PC-9 (cell line): Measurements from ENCODE around the gene FHL3. TPM values are rescaled to one million over a fixed set of nuclear protein-coding genes. Genes with fewer than 3 reads are reported as not detected.

Experiments used
- BruUV-seq: library from RNA; stranded (reverse); fragments of 400-500 nt; replicated peaks from 2 replicates; lab custom pipeline; 2021; lab: Mats Ljungman, UMichigan
- CTCF ChIA-PET: fragments of 300-600 bp; sonication (Branson Sonifier 250); formaldehyde crosslinking; loops from one replicate; lab custom pipeline; 2022; ENCODE audit warnings: antibody characterized with exemption; lab: Charles Lee
- POLR2A ChIA-PET: fragments of 300-600 bp; sonication (Branson Sonifier 250); formaldehyde crosslinking; loops from one replicate; lab custom pipeline; 2022; ENCODE audit warnings: antibody characterized with exemption; ENCODE audit not compliant: unreplicated experiment; lab: Charles Lee
- DNase-seq, 2 experiments: peaks; one replicate each; pipeline versions ENCODE4 v3.0.0 to v3.0.0-alpha.2; 2015 to 2022; ENCODE audit warnings: mixed read lengths in 1 of 2
- H2AFZ ChIP-seq: fragments of 200-600 bp; sonication (generic); 2 replicates; pipeline ENCODE4 v1.8.1; 2017; ENCODE audit warnings: antibody characterized with exemption
- H3F3A ChIP-seq: fragments of 200-600 bp; sonication (generic); 2 replicates; pipeline ENCODE4 v1.8.1; 2017; ENCODE audit warnings: antibody characterized with exemption, mild to moderate bottlenecking, low read depth; ENCODE audit not compliant: insufficient read depth
- H3K27ac ChIP-seq: fragments of 200-600 bp; sonication (generic); 2 replicates; pipeline ENCODE4 v1.6.1; 2016; ENCODE audit warnings: mixed run types
- H3K27me3 ChIP-seq: fragments of 200-600 bp; sonication (generic); 2 replicates; pipeline ENCODE4 v1.6.1; 2016; ENCODE audit warnings: low read depth, mixed run types; ENCODE audit not compliant: insufficient read depth
- H3K36me3 ChIP-seq: fragments of 200-600 bp; sonication (generic); 2 replicates; pipeline ENCODE4 v1.6.1; 2016; ENCODE audit warnings: low read depth, mixed run types
- H3K4me1 ChIP-seq: fragments of 200-600 bp; sonication (generic); replicated peaks from 2 replicates; pipeline ENCODE4 v1.6.1; 2016; ENCODE audit warnings: mixed run types; ENCODE audit not compliant: insufficient read depth
- H3K4me2 ChIP-seq: fragments of 200-600 bp; sonication (generic); 2 replicates; pipeline ENCODE4 v1.6.1; 2017; ENCODE audit warnings: mixed run types
- H3K4me3 ChIP-seq: fragments of 200-600 bp; sonication (generic); 2 replicates; pipeline ENCODE4 v1.6.1; 2016; ENCODE audit warnings: mixed run types
- H3K79me2 ChIP-seq: fragments of 200-600 bp; sonication (generic); 2 replicates; pipeline ENCODE4 v1.6.1; 2017; ENCODE audit warnings: low read depth, mixed run types
- H3K9me2 ChIP-seq: fragments of 200-600 bp; sonication (generic); 2 replicates; pipeline ENCODE4 v1.8.1; 2017; ENCODE audit warnings: mild to moderate bottlenecking; ENCODE audit not compliant: insufficient read depth
- H3K9me3 ChIP-seq: fragments of 200-600 bp; sonication (generic); 2 replicates; pipeline ENCODE4 v1.8.1; 2016; ENCODE audit warnings: low read depth; ENCODE audit not compliant: insufficient read depth
- H4K20me1 ChIP-seq: fragments of 200-600 bp; sonication (generic); 2 replicates; pipeline ENCODE4 v1.8.1; 2017; ENCODE audit not compliant: insufficient read depth
- CTCF ChIP-seq: fragments of 200-600 bp; sonication (generic); conservative IDR thresholded peaks from 2 replicates; pipeline ENCODE4 v1.6.1; 2017; ENCODE audit warnings: mixed run types, antibody characterized with exemption, mild to moderate bottlenecking, moderate library complexity
- EZH2 ChIP-seq: fragments of 200-600 bp; sonication (generic); IDR thresholded peaks from 2 replicates; pipeline ENCODE4 v1.8.0; 2017; ENCODE audit warnings: antibody characterized with exemption, low read depth
- intact Hi-C: fragments of 100-400 bp; cut with micrococcal nuclease; formaldehyde crosslinking; loops from one replicate; pipeline ENCODE4 v1.10.0; 2022; ENCODE audit not compliant: unreplicated experiment
- total RNA-seq: library from RNA; stranded (reverse); gene quantifications from 2 replicates; pipeline ENCODE4 v1.2.3, GENCODE V29; 2021

The FHL3 gene
- total RNA-seq, 1 experiment from 2014 or later, result 26.2 TPM

- ChIA-PET CTCF (interaction anchor here (0.5 to 0.9 kb wide), 4 partner anchors 14 to 842 kb away, joined by 3 to 4 read pairs (median 4); no protein-coding TSS in a partner anchor), POLR2A (interaction anchor here (0.6 to 0.7 kb wide), 2 partner anchors 611 to 1360 kb away, joined by 3 to 4 read pairs; no protein-coding TSS in a partner anchor)
- no peaks in the 10 kb centered on the region for H3K27me3 ChIP-seq
- no peak for TF ChIP-seq EZH2
- no peak for TF ChIP-seq CTCF
- no peak overlapping the region for H2AFZ ChIP-seq
- intact Hi-C loops, result loop anchor here (2.0 to 5.0 kb wide), 4 partner anchors 110 to 1065 kb away; no protein-coding TSS in a partner anchor
- H3K9me2 ChIP-seq, result no peaks in the 10 kb centered on the region
- H3K36me3 ChIP-seq, result peaks cover 11% of the 10 kb centered on the region; the same call in 1 of the 2 replicates
- H3K4me1 ChIP-seq, result peaks cover 48% of the 10 kb centered on the region
- H3K4me2 ChIP-seq, result peak overlapping the region; percentile 73
- no peak for DNase-seq
- H3F3A ChIP-seq, result peaks cover 36% of the 10 kb centered on the region; the same call in 1 of the 2 replicates
- no peaks in the 10 kb centered on the region for H4K20me1 ChIP-seq
- no TSS peak for BruUV-seq
- H3K79me2 ChIP-seq, result no peaks in the 10 kb centered on the region
- no peak overlapping the region for H3K4me3 ChIP-seq
- H3K9me3 ChIP-seq, result no peaks in the 10 kb centered on the region
- H3K27ac ChIP-seq, result peak overlapping the region; percentile 91
Observed at GRCh38 chr1:38027201-38028104, 22.1 kb upstream of the FHL3 start.

- intact Hi-C loops, result loop anchor here (1.0 to 5.0 kb wide), 4 partner anchors 111 to 1066 kb away; no protein-coding TSS in a partner anchor
- H3K9me2 ChIP-seq, result no peaks in the 10 kb centered on the region
- BruUV-seq, result no TSS peak
- H3K27ac ChIP-seq, result no peak overlapping the region
- no peak overlapping the region for H3K4me3 ChIP-seq
- no peaks in the 10 kb centered on the region for H3K27me3 ChIP-seq
- no peaks in the 10 kb centered on the region for H3K79me2 ChIP-seq
- no peak for TF ChIP-seq EZH2
- TF ChIP-seq CTCF, result peak; percentile 91
- H3K4me2 ChIP-seq, result no peak overlapping the region
- H2AFZ ChIP-seq, result no peak overlapping the region
- peaks cover 48% of the 10 kb centered on the region for H3K4me1 ChIP-seq
- DNase-seq, result peak; percentile 58 to 75
- no peaks in the 10 kb centered on the region for H4K20me1 ChIP-seq
- CTCF ChIA-PET, result interaction anchor here (0.5 to 0.9 kb wide), 5 partner anchors 15 to 1794 kb away, joined by 3 to 11 read pairs (median 4); no protein-coding TSS in a partner anchor
- peaks cover 36% of the 10 kb centered on the region; the same call in 1 of the 2 replicates for H3F3A ChIP-seq
- POLR2A ChIA-PET, result interaction anchor here (0.7 kb wide), 1 partner anchor 611 kb away, joined by 3 read pairs; no protein-coding TSS in a partner anchor
- peaks cover 18% of the 10 kb centered on the region; the same call in 1 of the 2 replicates for H3K36me3 ChIP-seq
- H3K9me3 ChIP-seq, result no peaks in the 10 kb centered on the region
Observed at GRCh38 chr1:38026592-38027200, 21.4 kb upstream of the FHL3 start.

- no peaks in the 10 kb centered on the region for H3K27me3 ChIP-seq
- no peak overlapping the region for H2AFZ ChIP-seq
- no peak for TF ChIP-seq EZH2
- TF ChIP-seq CTCF, result no peak
- intact Hi-C loops, result loop anchor here (1.0 to 5.0 kb wide), 4 partner anchors 112 to 1067 kb away; no protein-coding TSS in a partner anchor
- no TSS peak for BruUV-seq
- H3K4me3 ChIP-seq, result no peak overlapping the region
- H3K4me2 ChIP-seq, result no peak overlapping the region
- H3K9me3 ChIP-seq, result no peaks in the 10 kb centered on the region
- CTCF ChIA-PET, result no interaction called here
- peaks cover 28% of the 10 kb centered on the region for H3K36me3 ChIP-seq
- no peaks in the 10 kb centered on the region for H4K20me1 ChIP-seq
- POLR2A ChIA-PET, result no interaction called here
- H3F3A ChIP-seq, result peaks cover 34% of the 10 kb centered on the region; the same call in 1 of the 2 replicates
- H3K9me2 ChIP-seq, result no peaks in the 10 kb centered on the region
- peaks cover 40% of the 10 kb centered on the region for H3K4me1 ChIP-seq
- no peaks in the 10 kb centered on the region for H3K79me2 ChIP-seq
- no peak overlapping the region for H3K27ac ChIP-seq
- no peak for DNase-seq
Observed at GRCh38 chr1:38025664-38026063, 20.4 kb upstream of the FHL3 start.
